Stimulated activated naive CD8-positive, alpha-beta T cell treated with anti-CD3 and anti-CD28 coated beads, Interleukin-15, amount 100 ng/mL, for 72 hours (primary cell): ENCODE measurements around the gene S100A1.
A peak's percentile ranks its signal among the peaks of the same experiment; 100 is the strongest.
"Not testable (repeated sequence)": the region's sequence is repeated elsewhere in the genome, so short reads cannot be mapped to it uniquely, and the experiment has no call there.

ENCODE experiments used
- ATAC-seq: fragments of 150-1000 bp; cut with Tn5 transposase; 2 replicates; pipeline ENCODE4 v1.10.0; 2021; ENCODE audit warnings: mild to moderate bottlenecking, moderate library complexity
- DNase-seq, 2 donors: peaks; one replicate each; pipeline ENCODE4 v3.0.0; 2021 to 2022
- H3K27ac Mint-ChIP-seq, 2 donors: one replicate each; pipeline ENCODE4 v1.8.0; 2022; ENCODE audit warnings: mild to moderate bottlenecking in 2 of 2, mixed read lengths in 2 of 2, moderate library complexity in 2 of 2
- H3K27me3 Mint-ChIP-seq: one replicate; pipeline ENCODE4 v1.8.0; 2022; ENCODE audit warnings: mixed read lengths
- H3K4me1 Mint-ChIP-seq: one replicate; pipeline ENCODE4 v1.8.0; 2022; ENCODE audit warnings: mild to moderate bottlenecking, mixed read lengths
- H3K4me3 Mint-ChIP-seq, 2 donors: one replicate each; pipeline ENCODE4 v1.8.0; 2022; ENCODE audit warnings: mild to moderate bottlenecking in 2 of 2, mixed read lengths in 2 of 2, moderate library complexity in 1 of 2
- H3K9me3 Mint-ChIP-seq, 2 donors: one replicate each; pipeline ENCODE4 v1.8.0; 2022; ENCODE audit warnings: mixed read lengths in 2 of 2

S100A1 gene

GRCh38 chr1:153627715-153628626 is at the start of gene S100A1:
TSS of gene S100A1 (plus strand) at chr1:153628434. CDS start at chr1:153630522, 2,088 bp downstream.
- H3K9me3 Mint-ChIP-seq, result no peaks in the 10 kb centered on the region
- peaks cover 17% of the 10 kb centered on the region for H3K27me3 Mint-ChIP-seq
- H3K4me1 Mint-ChIP-seq, result peaks cover 33% of the 10 kb centered on the region
- peak; percentile 29 for ATAC-seq
- H3K27ac Mint-ChIP-seq, result peak within 1 kb of the TSS; percentile 37 to 81
- H3K4me3 Mint-ChIP-seq, result peak within 1 kb of the TSS; percentile 5 to 47
- DNase-seq, result no peak

- no peak overlapping the region for H3K4me3 Mint-ChIP-seq
- H3K27ac Mint-ChIP-seq, result no peak overlapping the region
- no peaks in the 10 kb centered on the region for H3K9me3 Mint-ChIP-seq
- H3K27me3 Mint-ChIP-seq, result peaks cover 35% of the 10 kb centered on the region
- DNase-seq, result no peak
- no peak for ATAC-seq
- peaks cover 2% of the 10 kb centered on the region for H3K4me1 Mint-ChIP-seq
These were observed 49.7 kb upstream of the S100A1 start for GRCh38 chr1:153578490-153578889.

GRCh38 chr1:153578936-153579335 is 49.3 kb upstream of the S100A1 start:
- Mint-ChIP-seq H3K9me3 (no peaks in the 10 kb centered on the region), H3K27me3 (peaks cover 35% of the 10 kb centered on the region), H3K4me3 (no peak overlapping the region), H3K4me1 (no peaks in the 10 kb centered on the region), H3K27ac (no peak overlapping the region)
- no peak for ATAC-seq
- no peak for DNase-seq

GRCh38 chr1:153582836-153583235 is 45.4 kb upstream of the S100A1 start:
- H3K4me3 Mint-ChIP-seq, H3K9me3 Mint-ChIP-seq, H3K4me1 Mint-ChIP-seq, DNase-seq, ATAC-seq, H3K27ac Mint-ChIP-seq: not testable (repeated sequence)
- peaks cover 35% of the 10 kb centered on the region for H3K27me3 Mint-ChIP-seq

GRCh38 chr1:153583514-153583913 is 44.7 kb upstream of the S100A1 start:
- not testable (repeated sequence) for H3K9me3 Mint-ChIP-seq, DNase-seq, H3K27ac Mint-ChIP-seq, H3K4me3 Mint-ChIP-seq, ATAC-seq, H3K4me1 Mint-ChIP-seq
- peaks cover 28% of the 10 kb centered on the region for H3K27me3 Mint-ChIP-seq

- Mint-ChIP-seq H3K4me3 (no peak overlapping the region), H3K9me3 (no peaks in the 10 kb centered on the region), H3K27ac (no peak overlapping the region), H3K4me1 (no peaks in the 10 kb centered on the region), H3K27me3 (peaks cover 24% of the 10 kb centered on the region)
- ATAC-seq (no peak), DNase-seq (no peak)
These were observed 44.3 kb upstream of the S100A1 start for GRCh38 chr1:153583976-153584375.

GRCh38 chr1:153585006-153585405 is 43.2 kb upstream of the S100A1 start:
- no peak for DNase-seq
- Mint-ChIP-seq H3K27me3 (peaks cover 18% of the 10 kb centered on the region), H3K9me3 (no peaks in the 10 kb centered on the region), H3K4me1 (no peaks in the 10 kb centered on the region), H3K27ac (no peak overlapping the region), H3K4me3 (no peak overlapping the region)
- ATAC-seq, result no peak

GRCh38 chr1:153586347-153586746 is 41.9 kb upstream of the S100A1 start:
- ATAC-seq, result no peak
- DNase-seq, result no peak
- Mint-ChIP-seq H3K27me3 (peaks cover 18% of the 10 kb centered on the region), H3K4me1 (no peaks in the 10 kb centered on the region), H3K9me3 (no peaks in the 10 kb centered on the region), H3K27ac (peak overlapping the region in 1 of 2 donors; percentile 9), H3K4me3 (no peak overlapping the region)

GRCh38 chr1:153587314-153587713 is 40.9 kb upstream of the S100A1 start:
- Mint-ChIP-seq H3K4me3 (no peak overlapping the region), H3K4me1 (no peaks in the 10 kb centered on the region), H3K9me3 (no peaks in the 10 kb centered on the region), H3K27me3 (peaks cover 18% of the 10 kb centered on the region), H3K27ac (no peak overlapping the region)
- DNase-seq, result no peak
- no peak for ATAC-seq

GRCh38 chr1:153588033-153588432 is 40.2 kb upstream of the S100A1 start:
- not testable (repeated sequence) for H3K4me1 Mint-ChIP-seq, ATAC-seq, DNase-seq, H3K9me3 Mint-ChIP-seq, H3K27ac Mint-ChIP-seq, H3K4me3 Mint-ChIP-seq
- peaks cover 18% of the 10 kb centered on the region for H3K27me3 Mint-ChIP-seq

- Mint-ChIP-seq H3K4me3 (no peak overlapping the region), H3K9me3 (no peaks in the 10 kb centered on the region), H3K27me3 (peaks cover 18% of the 10 kb centered on the region), H3K27ac (no peak overlapping the region), H3K4me1 (no peaks in the 10 kb centered on the region)
- ATAC-seq (no peak), DNase-seq (no peak)
These were observed 39.8 kb upstream of the S100A1 start for GRCh38 chr1:153588482-153588881.

GRCh38 chr1:153592748-153593147 is 35.5 kb upstream of the S100A1 start:
- H3K27me3 Mint-ChIP-seq, result no peaks in the 10 kb centered on the region
- DNase-seq (no peak), ATAC-seq (no peak)
- H3K4me3 Mint-ChIP-seq, result no peak overlapping the region
- H3K9me3 Mint-ChIP-seq, result no peaks in the 10 kb centered on the region
- H3K4me1 Mint-ChIP-seq, result peaks cover 4% of the 10 kb centered on the region
- H3K27ac Mint-ChIP-seq, result no peak overlapping the region

GRCh38 chr1:153597206-153597605 is 31.0 kb upstream of the S100A1 start:
- ATAC-seq, result peak; percentile 46

GRCh38 chr1:153598309-153599172 is 29.7 kb upstream of the S100A1 start:
- H3K27me3 Mint-ChIP-seq, result no peaks in the 10 kb centered on the region
- peak; percentile 91 for ATAC-seq
- peak in 1 of 2 donors; percentile 12 for DNase-seq
- no peaks in the 10 kb centered on the region for H3K9me3 Mint-ChIP-seq
- peak overlapping the region in 1 of 2 donors; percentile 53 for H3K4me3 Mint-ChIP-seq
- peaks cover 28% of the 10 kb centered on the region for H3K4me1 Mint-ChIP-seq
- H3K27ac Mint-ChIP-seq, result peak overlapping the region; percentile 17 to 36

More at GRCh38 chr1:153597206-153597605, 31.0 kb upstream of the S100A1 start:
- Mint-ChIP-seq H3K9me3 (no peaks in the 10 kb centered on the region), H3K27ac (peak overlapping the region in 1 of 2 donors; percentile 36), H3K27me3 (no peaks in the 10 kb centered on the region), H3K4me3 (no peak overlapping the region), H3K4me1 (peaks cover 21% of the 10 kb centered on the region)
- DNase-seq, result no peak

- H3K4me3 Mint-ChIP-seq, result no peak overlapping the region
- DNase-seq (no peak), ATAC-seq (no peak)
- H3K27ac Mint-ChIP-seq, result no peak overlapping the region
- no peaks in the 10 kb centered on the region for H3K27me3 Mint-ChIP-seq
- H3K9me3 Mint-ChIP-seq, result no peaks in the 10 kb centered on the region
- peaks cover 28% of the 10 kb centered on the region for H3K4me1 Mint-ChIP-seq
These were observed 28.4 kb upstream of the S100A1 start for GRCh38 chr1:153599847-153600246.

- Mint-ChIP-seq H3K4me3 (no peak overlapping the region), H3K27ac (no peak overlapping the region), H3K27me3 (no peaks in the 10 kb centered on the region), H3K4me1 (peaks cover 24% of the 10 kb centered on the region), H3K9me3 (no peaks in the 10 kb centered on the region)
- ATAC-seq (no peak), DNase-seq (no peak)
These were observed 25.5 kb upstream of the S100A1 start for GRCh38 chr1:153602749-153603148.
